HUDEP-2 (cell line): ENCODE results near the gene DLG2.
"Not testable (repeated sequence)": the region's sequence is repeated elsewhere in the genome, so short reads cannot be mapped to it uniquely, and the experiment has no call there.

Experiments
- DNase-seq, 76 experiments: peaks; one replicate each; lab custom pipeline; 2025; ENCODE audit not compliant: unreplicated experiment in 76 of 76; lab: John Stamatoyannopoulos, UW

Gene DLG2

GRCh38 chr11:85349539-85349938 is 277.6 kb downstream of the DLG2 start:
- DNase-seq, result not testable (repeated sequence)

GRCh38 chr11:85348945-85349344 is 278.2 kb downstream of the DLG2 start:
- DNase-seq, result no peak

DNA sequence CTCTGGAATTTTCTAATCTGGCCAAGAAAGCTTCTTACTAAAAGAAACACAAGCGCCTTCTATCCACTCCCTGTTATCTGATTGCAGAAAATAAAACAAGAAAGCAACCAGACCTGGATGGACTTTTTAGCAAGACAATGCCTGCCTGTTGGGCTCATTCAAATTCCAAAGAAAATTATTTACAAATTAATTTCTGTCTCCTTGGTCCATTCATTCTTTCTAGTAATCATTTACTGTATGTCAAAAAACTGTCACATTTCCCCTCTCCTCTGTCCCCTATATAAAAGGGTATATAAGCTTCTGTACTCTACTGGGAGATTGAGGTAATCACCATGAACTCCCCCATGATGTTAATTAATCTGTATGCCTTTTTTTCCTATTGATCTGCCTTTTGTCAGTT is 279.9 kb downstream of the DLG2 start:
- no peak for DNase-seq

DNA sequence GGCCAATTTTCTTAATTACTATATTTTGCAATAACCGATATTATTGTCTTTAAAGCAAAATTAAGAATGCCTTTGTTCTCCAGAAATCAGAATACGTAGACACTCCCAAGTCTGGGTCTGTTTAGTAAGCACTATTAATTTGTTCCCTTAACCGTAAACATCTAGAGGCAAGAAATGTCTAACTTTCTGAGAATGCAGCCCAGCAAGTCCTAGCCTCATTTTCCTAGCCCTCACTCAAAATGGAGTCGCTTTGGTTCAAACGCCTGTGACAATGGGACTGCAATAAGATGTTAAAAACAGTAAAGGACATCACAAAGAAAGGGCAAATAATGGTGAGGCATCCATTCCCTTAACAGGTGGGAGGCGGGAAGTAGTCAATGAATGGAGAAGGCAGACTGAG is 280.7 kb downstream of the DLG2 start:
- no peak for DNase-seq

- not testable (repeated sequence) for DNase-seq
Observed at GRCh38 chr11:85340846-85341245, 286.3 kb downstream of the DLG2 start.

- no peak for DNase-seq
Observed at GRCh38 chr11:85318573-85318972, 308.6 kb downstream of the DLG2 start.

DNA sequence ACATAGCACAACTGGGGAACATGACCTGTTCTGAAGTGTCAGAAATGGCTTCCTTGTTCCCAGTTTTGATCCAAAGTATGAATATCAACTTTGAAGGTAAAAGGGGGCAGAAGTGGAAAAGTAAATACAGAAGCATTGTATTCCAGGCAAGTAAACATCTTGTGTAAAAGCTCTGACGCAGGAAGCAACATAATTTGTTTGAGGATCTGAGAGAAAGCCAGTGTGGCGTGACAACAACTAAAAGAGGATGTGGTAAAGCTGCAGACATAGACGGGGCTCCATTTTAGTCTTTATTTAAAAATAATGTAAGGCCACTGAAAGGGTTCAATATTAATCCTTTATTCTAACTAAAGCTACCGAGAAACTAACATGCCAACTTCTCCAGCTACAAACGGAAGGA is 310.2 kb downstream of the DLG2 start:
- DNase-seq, result no peak

DNA sequence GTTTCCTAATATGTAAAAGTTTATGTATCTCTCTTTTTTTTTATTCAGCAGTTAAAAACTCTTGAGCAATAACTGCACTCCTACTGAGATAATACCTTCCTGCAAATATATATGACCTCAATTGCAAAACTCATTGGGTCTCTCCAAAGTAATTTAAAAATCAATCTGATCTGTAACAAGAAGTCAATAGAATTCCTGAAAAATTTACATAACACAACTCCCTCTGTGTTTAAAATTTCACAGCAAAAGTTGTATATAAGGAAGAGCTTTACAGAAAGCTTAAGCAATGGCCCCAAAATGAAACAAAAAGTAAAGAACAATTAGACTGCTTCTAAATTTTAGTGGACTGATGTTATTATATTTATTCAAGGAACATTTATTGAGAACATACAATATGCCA is 313.4 kb downstream of the DLG2 start:
- DNase-seq, result no peak

GRCh38 chr11:85310479-85310878 is 316.7 kb downstream of the DLG2 start:
- DNase-seq, result no peak

DNA sequence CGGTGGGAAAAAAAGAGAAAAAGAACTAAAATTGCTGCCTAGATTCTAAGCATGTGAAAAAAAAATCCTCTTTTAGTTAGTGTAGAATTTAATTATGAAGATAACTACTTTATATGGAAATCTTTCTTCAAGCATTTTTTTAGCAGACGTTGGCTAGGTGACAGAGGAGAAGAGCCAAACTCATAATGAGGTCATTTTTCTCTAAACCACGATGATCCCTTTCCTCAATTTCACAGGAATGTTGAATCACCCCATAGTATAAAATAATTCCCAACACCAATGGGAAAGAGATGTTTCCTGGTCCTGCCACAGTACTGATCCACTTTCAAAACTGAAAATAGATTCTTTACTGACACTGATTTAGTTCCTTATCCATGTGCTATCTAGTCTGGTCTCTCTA is 319.8 kb downstream of the DLG2 start:
- no peak for DNase-seq

GRCh38 chr11:85301895-85302678 is 325.1 kb downstream of the DLG2 start:
- no peak for DNase-seq

DNA sequence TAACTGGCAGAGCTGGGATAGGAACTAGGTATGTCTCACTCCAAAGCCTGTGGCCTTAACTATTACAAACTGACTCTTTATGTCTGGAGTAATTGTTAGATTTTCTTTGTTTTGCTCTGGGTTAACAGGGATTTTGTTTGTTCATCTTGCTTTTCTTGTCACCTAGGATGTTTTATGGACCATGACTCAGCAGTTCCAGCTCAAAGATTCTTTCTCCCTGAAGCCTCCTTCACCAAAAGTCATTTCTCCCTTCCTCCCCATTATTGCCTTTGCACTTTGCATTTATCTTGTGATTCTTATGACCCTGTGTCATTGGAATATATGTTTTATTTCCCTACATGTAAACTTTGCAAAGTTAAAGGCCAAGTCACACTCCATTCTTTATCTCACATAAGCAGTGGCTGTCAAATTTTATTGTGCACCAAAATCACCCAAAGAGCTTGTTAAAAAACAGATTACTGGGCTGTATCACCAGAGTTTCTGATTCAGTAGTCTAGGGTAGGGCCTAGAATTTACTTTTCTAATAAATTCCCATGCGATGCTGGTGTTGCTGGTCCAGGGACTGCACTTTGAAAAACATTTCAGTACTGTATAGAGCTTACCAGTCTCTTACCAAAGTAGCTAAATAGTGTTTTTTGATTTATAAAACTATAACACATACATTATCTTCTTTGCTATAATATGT is 327.7 kb downstream of the DLG2 start:
- no peak for DNase-seq

DNA sequence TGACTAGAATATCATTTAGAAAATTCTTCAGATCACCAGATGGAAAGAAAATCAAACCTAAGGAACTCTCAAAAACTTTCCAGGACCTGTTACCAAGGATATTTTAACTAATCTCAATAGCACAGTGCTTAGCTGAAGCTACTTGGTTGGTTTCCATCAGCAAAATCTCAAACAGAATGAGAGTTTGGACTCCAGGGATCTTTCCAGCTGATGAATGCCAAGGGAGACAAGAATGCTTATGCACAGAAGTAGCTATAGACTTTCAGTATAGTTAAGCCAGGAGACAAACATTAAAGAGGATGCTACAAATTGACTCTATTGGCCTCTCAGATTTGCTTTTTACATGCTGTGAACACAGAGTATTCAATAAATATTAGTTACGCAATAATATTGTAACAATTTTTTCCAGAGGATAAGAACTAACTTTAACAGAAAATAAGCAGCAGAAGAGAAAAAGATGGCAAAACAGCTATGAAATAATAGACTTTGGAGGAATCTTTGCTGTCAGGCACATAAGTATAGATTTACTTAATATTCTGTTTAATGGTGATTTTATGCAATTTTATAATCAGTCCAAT is 331.4 kb downstream of the DLG2 start:
- DNase-seq, result no peak

- no peak for DNase-seq
Observed at GRCh38 chr11:85281550-85281949, 345.6 kb downstream of the DLG2 start.

DNA sequence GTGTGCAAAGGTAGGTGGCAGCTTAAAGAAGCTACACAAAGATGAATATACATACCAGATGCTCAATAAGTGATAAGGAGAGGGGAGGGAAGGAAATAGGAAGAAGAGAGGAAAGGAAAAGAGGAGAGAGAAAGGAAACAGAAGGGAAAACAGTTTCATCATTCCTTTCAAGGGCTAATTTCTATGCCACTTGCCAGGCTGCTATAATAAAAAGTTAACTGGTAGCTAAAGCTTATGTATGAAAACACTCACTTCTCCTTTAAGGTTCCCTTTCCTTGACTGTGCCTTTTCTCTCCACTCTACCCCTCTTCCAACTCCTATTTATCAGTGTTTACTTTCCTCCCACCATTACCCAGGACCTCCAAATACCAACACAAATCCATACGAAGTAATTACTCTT is 347.9 kb downstream of the DLG2 start:
- DNase-seq, result no peak

DNA sequence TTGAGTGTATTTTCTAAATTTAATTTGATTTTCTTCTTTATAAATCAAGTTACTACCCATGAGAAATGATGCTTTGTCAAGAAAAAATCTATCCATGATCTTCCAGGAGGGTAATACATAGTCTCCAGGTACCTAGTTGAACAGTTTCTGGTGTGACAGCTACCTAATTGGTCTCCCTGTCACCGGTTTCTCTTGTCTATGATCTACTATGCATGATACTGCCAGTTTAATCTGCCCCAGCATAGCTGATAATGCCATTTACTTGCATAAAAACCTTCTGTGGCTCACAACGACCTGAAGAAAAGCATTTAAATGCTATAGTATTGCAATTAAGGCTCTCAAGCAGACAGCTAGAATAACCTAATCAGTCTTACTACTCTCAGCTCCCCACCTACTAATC is 349.5 kb downstream of the DLG2 start:
- DNase-seq, result no peak

DNA sequence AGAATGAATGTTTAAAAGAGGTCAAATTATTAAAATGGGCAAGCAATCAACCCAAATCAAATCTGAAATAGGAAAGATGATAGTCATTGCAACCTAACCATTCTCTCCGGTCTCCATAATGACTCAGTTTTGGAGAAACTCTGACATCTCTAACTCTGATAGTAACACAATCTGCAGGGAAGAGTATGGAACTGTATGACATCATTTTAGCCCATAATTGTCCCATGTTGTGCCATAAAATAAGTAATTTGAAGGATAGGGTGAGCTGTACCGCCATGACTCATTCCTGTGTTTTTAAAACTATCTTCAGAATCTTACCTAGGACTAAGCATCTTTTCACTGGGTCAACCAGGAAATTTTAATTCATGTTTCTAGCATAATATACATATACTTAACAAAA is 350.8 kb downstream of the DLG2 start:
- no peak for DNase-seq

- DNase-seq, result not testable (repeated sequence)
Observed at GRCh38 chr11:85270315-85270714, 356.8 kb downstream of the DLG2 start.

DNA sequence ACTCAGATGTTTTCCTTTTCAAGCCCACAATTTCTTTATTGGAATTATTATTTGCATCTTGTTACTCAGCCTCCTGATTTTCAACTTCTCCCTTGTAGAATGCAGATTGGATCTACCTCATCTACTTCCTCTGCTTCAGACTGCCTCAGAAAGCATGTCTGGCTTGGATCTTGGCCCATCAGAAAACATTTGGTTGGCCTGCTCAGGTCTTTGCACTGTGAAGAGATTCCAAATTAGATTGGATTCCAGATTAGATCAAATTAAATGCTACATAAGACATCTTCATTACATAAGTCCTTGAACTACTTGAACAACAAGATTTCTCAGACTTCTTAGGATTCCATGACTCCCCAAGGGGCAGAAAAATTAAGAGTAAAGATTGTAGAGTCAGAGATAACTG is 358.0 kb downstream of the DLG2 start:
- no peak for DNase-seq

DNA sequence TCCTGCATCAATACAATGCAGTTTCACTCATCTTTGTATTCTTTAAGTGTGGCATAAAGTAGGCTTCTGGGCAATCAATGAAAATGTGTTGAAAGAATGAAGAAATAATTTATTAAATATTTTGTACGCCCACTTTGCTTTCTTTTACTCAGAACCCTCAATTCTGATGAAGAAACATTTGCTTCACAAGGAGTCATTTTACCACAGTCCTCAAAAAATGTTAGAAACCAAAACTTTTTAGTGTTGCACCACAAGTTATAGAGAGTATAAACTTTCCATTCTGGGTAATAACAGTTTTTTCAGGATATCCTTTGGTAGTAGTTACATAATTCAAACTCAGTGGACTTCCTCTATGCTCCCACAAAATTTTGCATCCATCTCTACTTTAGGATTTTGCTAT is 360.5 kb downstream of the DLG2 start:
- no peak for DNase-seq

GRCh38 chr11:85263328-85263727 is 363.8 kb downstream of the DLG2 start:
- DNase-seq, result no peak

DNA sequence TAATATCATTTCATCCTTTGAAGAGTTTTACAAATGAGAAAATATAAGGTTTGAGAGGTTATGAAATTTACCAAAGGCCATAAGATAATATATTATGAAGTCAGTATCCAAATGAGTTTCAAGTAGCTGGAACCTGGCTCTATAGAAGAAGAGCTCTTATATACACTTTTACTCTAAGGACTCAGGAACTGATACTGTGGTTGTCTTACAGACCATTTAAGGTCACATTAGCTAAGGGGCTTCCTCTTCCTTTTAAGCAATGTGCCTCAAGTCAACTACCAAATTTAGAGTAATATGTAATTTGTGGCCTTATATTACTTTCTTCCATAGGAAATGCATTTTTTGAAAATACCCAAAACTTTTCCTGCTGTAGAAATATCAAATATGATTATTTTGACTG is 369.3 kb downstream of the DLG2 start:
- DNase-seq, result no peak
